HL-60 (cell line): ENCODE measurements around the gene PLEKHG4B.
"Not testable (repeated sequence)": the region's sequence is repeated elsewhere in the genome, so short reads cannot be mapped to it uniquely, and the experiment has no call there.

Source experiments
- DNase-seq, 2 experiments: peaks; one replicate each; pipeline ENCODE4 v3.0.0-alpha.2; 2010 to 2020; ENCODE audit warnings: low read depth in 1 of 2, low spot score in 1 of 2
- H3K27ac ChIP-seq: fragments of 250-450 bp; sonication (Bioruptor Pico); replicated peaks from 2 replicates; pipeline ENCODE4 v1.5.1; 2020; ENCODE audit warnings: mild to moderate bottlenecking, moderate library complexity
- H3K27me3 ChIP-seq: fragments of 250-450 bp; sonication (Bioruptor Pico); 2 replicates; pipeline ENCODE4 v1.5.1; 2021; ENCODE audit warnings: mild to moderate bottlenecking, moderate library complexity; ENCODE audit not compliant: insufficient read depth, poor library complexity, severe bottlenecking
- H3K4me3 ChIP-seq: replicated peaks from 2 replicates; pipeline ENCODE4 v1.5.1; 2011; ENCODE audit warnings: mild to moderate bottlenecking, control low read depth, low read length; ENCODE audit not compliant: insufficient read depth
- CTCF ChIP-seq: IDR thresholded peaks from one replicate; pipeline ENCODE4 v1.5.1; 2011; ENCODE audit warnings: low read length, control low read depth, inconsistent platforms; ENCODE audit not compliant: insufficient read depth
- GABPA ChIP-seq: IDR thresholded peaks from 2 replicates; pipeline ENCODE4 v1.6.1; 2012; ENCODE audit warnings: low read depth
- POLR2AphosphoS5 ChIP-seq: IDR thresholded peaks from 2 replicates; pipeline ENCODE4 v1.6.1; 2012; ENCODE audit warnings: low read depth
- REST ChIP-seq: IDR thresholded peaks from 2 replicates; pipeline ENCODE4 v1.6.1; 2012; ENCODE audit warnings: low read depth; ENCODE audit not compliant: insufficient replicate concordance
- SPI1 ChIP-seq: IDR thresholded peaks from 2 replicates; pipeline ENCODE4 v1.6.1; 2012; ENCODE audit warnings: low read depth, mild to moderate bottlenecking, borderline replicate concordance

The PLEKHG4B gene

DNA sequence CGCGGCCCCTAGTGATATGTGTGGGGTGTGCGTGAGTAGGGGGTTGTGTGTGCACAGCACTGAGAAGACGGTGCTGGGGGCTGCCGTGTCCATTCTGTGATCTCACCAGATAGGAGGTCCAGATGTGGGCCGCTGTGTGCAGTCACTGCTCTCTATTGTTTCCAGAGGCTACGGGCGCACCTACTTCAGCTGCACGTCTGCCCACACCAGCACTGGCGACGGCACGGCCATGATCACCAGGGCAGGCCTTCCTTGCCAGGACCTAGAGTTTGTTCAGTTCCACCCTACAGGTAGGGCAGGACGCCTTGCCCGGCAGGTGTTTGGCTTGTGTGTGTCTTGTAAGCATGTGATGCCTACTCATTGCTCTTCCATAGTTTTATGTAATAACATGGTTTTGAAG lies 138.7 kb downstream of the PLEKHG4B start:
- no peak overlapping the region for H3K27ac ChIP-seq
- TF ChIP-seq POLR2AphosphoS5 (no peak), REST (no peak), CTCF (no peak), GABPA (no peak), SPI1 (no peak)
- no peak for DNase-seq
- no peaks in the 10 kb centered on the region for H3K27me3 ChIP-seq
- H3K4me3 ChIP-seq = no peak overlapping the region

DNA sequence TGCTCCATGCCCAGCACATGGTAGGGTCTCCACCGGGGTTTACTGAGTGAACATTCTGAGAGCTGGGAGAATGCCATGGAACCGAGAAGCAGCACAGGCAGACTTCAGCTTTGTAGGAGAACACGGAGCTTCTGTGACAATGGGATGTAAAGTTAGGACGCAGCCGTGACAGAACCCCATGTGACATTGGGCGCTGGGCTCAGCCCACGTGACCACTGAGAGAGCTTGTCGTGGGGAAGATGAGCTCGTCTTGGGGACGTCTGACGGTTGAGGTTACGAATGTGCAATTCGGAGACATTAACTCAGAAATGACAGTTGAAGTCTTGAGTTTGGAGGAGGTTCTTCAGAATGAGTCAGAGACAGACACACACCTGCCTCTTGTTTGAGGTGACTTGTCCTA lies 139.7 kb downstream of the PLEKHG4B start:
- H3K27me3 ChIP-seq = no peaks in the 10 kb centered on the region
- DNase-seq = no peak
- no peak overlapping the region for H3K4me3 ChIP-seq
- TF ChIP-seq REST (no peak), SPI1 (no peak), GABPA (no peak), POLR2AphosphoS5 (no peak), CTCF (no peak)
- no peak overlapping the region for H3K27ac ChIP-seq

DNA sequence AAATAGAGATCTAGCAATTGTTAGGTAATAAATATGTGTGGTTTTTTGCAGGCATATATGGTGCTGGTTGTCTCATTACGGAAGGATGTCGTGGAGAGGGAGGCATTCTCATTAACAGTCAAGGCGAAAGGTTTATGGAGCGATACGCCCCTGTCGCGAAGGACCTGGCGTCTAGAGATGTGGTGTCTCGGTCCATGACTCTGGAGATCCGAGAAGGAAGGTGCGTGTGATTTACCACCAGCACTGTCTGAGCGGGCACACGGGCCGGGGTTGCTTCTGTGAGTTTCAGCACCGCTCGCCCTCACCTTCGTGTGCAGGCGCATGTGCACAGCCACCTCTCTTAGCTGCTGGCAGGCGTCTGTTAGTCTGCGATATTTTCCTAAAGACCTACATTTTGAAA lies 141.5 kb downstream of the PLEKHG4B start:
- H3K27me3 ChIP-seq, DNase-seq, H3K27ac ChIP-seq, H3K4me3 ChIP-seq: not testable (repeated sequence)

GRCh38 chr5:234450-234849 lies 142.5 kb downstream of the PLEKHG4B start:
- TF ChIP-seq POLR2AphosphoS5 = no peak
- no peak for TF ChIP-seq GABPA
- no peak for TF ChIP-seq SPI1
- no peak for TF ChIP-seq REST
- no peak for TF ChIP-seq CTCF
- DNase-seq = no peak
- no peaks in the 10 kb centered on the region for H3K27me3 ChIP-seq
- no peak overlapping the region for H3K4me3 ChIP-seq
- H3K27ac ChIP-seq = no peak overlapping the region

DNA sequence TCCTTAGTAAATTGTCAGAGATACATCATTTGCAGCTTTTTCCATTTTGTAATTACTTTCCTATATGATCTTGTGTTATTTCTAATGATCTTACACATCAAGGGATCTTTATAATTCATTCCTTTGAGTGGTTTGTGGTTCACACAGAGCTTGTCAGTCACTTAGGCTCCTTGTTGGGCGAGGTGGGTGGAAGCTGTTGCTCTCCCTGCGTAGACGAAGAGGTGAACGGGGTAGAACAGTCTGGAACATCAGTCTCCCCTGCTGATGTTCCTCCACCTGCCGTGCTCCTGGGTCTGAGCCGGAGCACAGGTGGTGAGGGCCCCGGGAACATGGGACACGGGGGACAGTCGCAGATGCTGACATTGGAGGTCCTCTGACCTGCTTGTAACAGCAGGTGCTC lies 143.6 kb downstream of the PLEKHG4B start:
- DNase-seq, H3K27me3 ChIP-seq, H3K4me3 ChIP-seq, H3K27ac ChIP-seq: not testable (repeated sequence)

DNA sequence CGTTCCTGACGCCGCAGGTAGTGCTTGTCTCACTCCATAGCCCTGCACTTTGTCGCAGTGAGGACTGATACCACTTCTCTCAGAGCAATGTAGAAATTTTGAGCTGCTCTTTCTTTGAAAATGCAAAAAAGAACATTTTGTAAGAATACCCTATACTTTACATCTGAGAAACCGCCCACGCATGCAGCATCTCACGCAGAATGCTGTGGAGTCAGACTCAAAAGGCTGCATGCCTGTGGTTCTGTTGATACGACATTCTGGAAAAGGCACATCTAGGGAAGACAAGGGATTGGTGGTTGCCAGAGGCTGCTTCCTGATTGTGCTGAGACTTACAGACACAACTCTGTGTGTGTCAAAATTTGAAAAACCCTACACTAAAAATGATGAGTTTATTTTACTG lies 146.0 kb downstream of the PLEKHG4B start:
- H3K27ac ChIP-seq, H3K27me3 ChIP-seq, H3K4me3 ChIP-seq, DNase-seq: not testable (repeated sequence)
